GM23248 (cell line): Measurements from ENCODE around the gene NBPF4.

Experiments used
- EZH2 ChIP-seq: fragments of 200-600 bp; sonication (generic); IDR thresholded peaks from 2 replicates; pipeline ENCODE4 v1.6.1; 2018; ENCODE audit warnings: antibody characterized with exemption, mild to moderate bottlenecking; ENCODE audit not compliant: insufficient read depth, poor library complexity, severe bottlenecking
- EZH2phosphoT487 ChIP-seq: fragments of 200-600 bp; sonication (generic); IDR thresholded peaks from 2 replicates; pipeline ENCODE4 v1.6.1; 2018; ENCODE audit warnings: antibody characterized with exemption, moderate library complexity, mild to moderate bottlenecking, low read depth; ENCODE audit not compliant: insufficient read depth

DNA sequence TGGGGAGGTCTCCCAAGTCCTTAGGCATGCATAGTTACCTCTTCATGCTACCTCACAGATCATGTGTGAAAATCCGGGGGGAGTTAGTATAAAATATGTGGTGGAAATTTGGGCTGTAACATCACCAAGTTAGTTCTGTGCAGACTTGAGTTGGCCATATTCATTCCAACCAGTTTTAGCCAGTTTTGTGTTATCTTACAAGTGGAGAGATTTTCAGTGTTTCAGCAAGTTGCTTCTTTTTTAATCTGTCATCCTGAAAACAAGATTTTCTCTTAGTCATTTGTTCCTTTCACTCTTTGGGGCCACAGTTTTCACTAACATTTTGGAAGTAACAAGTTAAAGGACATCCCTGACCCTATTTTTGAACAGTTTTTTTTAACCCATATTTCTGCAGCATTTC, 55.1 kb downstream of the NBPF4 start:
- TF ChIP-seq EZH2phosphoT487, result no peak
- no peak for TF ChIP-seq EZH2
